VCaP (cell line): ENCODE data around the gene GGTLC3.
"Not testable (repeated sequence)": the region's sequence is repeated elsewhere in the genome, so short reads cannot be mapped to it uniquely, and the experiment has no call there.

Source experiments
- H3K27ac ChIP-seq: fragments of 450-650 bp; 2 replicates; pipeline ENCODE4 v1.5.1; 2017

Gene GGTLC3

GRCh38 chr22:18518061-18518460, at the start of gene GGTLC3:
TSS of gene GGTLC3 (minus strand) at chr22:18518161. CDS start at chr22:18517897, 264 bp downstream.
- H3K27ac ChIP-seq: not testable (repeated sequence)

DNA sequence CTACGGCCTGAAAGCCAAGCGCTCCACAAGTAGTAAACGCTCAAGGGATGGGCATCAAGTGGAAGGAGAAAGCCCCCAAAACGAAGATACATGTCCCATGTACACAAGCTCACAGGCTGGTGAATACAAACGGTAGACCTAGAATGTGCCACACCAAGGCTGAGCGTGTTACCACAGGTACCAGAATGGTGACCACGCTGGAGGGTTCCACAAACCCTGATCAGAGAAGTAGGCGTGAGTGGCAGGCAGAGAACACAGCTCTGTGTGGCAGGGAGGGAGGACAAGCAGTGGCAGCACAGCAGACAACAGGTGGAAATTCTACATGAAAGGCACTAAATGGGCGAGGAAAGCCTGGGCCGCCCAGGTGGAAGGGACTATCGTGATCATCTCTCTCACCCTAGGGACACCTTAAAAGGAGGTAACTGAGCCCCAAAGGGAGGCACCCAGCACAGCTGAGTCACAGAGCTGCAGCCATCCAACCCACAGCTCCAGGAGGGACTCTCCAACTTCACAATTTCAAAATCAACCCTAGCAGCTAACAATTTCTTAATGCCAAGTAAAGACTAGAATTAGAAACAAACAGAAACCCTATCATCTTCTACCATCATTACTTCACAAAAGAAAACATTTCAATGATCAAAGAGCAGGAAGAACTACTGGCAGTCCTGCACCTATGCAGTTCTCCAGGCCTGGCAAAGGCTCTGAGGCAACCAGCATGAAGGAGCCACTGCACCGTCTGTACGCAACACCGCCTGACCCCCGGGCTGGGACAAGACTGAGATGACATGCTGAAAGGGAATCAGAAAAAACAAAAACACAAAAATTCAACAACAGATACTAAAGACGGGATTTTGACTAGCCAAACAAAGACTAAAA, 42.4 kb upstream of the GGTLC3 start:
- not testable (repeated sequence) for H3K27ac ChIP-seq

DNA sequence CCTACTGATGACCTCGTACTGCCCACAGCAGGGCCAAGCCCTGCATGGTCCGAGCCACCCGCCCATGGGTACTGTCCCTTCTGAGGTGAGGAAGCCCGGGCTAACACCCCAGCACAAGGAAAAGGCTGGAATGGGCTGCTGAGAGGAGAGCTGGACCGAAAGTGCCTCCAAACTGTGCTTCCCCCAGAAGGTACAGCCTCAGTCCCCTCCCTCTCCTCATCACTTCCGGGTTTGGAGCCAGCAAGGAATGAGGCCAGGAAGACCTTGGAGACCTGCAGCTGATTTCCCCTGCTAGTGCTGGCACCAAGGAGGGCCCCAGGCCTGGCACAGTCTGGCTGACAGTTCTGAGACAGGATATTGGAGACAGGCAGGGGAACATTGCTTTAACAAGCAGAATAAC, 41.0 kb upstream of the GGTLC3 start:
- not testable (repeated sequence) for H3K27ac ChIP-seq

DNA sequence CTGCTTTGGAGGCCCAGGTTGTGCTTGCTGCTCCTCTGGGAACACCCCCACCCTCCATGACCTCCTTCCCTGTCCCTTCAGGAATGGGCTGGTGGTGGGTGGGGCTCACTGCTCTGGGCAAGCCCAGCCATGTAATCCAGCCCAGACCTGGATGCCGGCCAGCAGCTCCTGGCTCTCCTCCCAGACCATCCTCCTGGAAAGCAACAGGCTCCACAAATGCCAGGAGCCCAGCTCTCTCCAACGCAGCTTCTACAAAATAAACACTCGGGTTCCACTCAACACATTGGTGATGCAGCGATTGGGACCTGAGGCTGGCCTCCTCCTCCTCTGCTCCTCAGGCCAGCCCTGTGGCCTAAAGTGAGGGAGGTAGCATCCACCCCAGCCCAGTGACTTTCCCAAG, 40.6 kb upstream of the GGTLC3 start:
- not testable (repeated sequence) for H3K27ac ChIP-seq

DNA sequence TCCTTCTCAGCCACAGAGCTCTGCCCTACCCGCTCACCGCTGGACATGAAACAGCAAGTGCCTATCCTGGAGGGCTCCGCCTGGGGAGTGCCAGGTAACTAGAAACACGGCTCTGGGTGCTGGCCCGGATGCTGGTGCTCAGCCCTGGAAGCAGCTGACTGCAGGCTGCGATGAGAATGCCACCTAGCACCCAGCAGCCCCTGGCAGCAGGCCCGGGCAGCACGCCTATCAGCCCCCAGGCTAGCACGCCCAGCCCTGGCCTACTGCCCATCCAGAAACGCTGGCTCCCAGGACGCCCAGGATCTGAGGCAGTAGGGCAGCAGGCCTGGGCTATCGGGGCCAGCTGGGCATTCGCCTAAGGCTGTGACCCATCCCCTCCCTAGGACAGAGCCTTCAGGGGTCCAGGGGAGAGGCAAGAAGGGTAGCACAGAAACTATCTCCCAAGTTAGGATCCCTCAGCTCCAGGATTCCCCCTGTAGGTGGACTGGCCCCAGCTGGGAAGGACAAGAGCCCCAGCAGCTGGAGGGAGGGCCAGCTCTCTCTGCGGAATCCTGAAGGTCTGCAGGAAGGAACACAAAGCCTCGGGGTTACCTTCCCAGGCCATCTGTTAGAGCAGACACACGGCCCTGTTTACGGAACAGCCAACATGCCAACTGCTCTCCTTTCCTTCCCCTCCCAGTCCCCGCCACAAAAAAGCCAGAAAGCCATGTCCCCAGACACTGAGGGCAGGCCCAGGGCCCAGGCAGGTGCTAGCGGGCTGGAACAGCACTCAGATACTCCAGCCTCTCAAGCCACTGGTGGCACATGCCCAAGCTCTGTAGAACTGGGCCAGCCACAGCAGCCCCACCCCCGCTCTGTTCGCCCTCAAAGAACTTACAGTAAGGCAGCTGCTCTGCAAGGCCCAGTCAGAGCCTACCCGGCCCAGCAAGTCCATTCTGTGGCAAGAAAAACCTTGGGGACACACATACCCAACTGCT, 36.6 kb upstream of the GGTLC3 start:
- not testable (repeated sequence) for H3K27ac ChIP-seq

- H3K27ac ChIP-seq: not testable (repeated sequence)
Measured at GRCh38 chr22:18552839-18553597, 35.1 kb upstream of the GGTLC3 start.

DNA sequence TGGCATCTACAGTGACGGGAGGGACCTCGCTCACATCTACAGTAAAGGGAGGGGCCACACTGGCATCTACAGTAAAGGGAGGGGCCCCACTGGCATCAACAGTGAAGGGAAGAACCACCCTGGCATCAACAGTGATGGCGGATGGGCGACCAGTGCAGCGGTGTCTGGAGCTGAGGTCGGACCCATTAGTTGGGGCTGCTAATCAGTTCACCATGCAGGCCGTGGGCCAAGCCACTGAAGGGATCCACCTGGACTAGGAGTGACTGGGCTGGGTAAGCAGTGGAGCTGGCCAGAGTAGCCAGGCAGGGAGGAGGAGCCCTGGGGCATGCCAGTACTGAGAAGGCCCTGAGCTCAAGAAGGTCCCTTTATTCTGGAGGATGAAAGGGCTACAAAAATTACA, 33.1 kb upstream of the GGTLC3 start:
- H3K27ac ChIP-seq: not testable (repeated sequence)

GRCh38 chr22:18549458-18550179, 31.7 kb upstream of the GGTLC3 start:
- H3K27ac ChIP-seq: not testable (repeated sequence)

DNA sequence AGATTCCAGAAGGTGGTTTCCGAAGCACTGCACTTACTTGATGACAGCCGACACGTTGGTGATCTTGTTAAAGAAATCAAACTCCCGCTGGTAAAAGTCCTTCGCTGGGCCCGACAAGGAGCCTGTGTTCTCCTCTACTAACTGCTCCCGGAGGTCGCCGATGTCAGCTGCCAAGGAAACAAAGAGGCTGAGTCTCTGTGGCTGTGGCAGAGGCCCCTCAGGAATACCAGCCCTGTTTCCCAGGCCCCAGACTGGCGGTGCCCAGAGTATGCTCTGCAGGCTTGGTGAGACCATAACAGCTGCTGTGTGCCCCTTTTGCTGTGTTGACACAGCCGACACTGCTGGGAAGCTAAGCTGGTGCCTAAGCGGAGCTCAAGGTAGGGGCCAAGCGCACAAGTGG, 26.7 kb upstream of the GGTLC3 start:
- not testable (repeated sequence) for H3K27ac ChIP-seq

DNA sequence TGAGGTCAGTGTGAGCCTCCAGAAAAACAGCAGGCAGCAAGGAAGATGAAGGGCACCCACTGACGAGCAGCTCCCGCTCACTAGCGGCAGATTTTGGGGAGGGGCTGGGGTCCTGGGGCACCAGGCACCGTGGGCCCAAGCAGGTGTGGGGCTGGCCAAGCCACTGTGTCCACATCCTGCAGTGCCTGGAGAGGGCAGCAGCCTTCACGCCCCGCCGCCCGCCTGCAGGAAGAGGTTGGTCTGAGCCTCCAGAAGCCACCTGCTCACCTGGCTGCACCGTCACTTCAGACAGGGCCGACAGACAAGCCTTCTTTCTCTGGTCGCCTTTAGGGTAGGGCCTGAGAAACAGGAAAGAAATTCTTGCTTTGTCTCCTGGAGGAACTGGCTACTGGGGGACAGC, 25.4 kb upstream of the GGTLC3 start:
- not testable (repeated sequence) for H3K27ac ChIP-seq

DNA sequence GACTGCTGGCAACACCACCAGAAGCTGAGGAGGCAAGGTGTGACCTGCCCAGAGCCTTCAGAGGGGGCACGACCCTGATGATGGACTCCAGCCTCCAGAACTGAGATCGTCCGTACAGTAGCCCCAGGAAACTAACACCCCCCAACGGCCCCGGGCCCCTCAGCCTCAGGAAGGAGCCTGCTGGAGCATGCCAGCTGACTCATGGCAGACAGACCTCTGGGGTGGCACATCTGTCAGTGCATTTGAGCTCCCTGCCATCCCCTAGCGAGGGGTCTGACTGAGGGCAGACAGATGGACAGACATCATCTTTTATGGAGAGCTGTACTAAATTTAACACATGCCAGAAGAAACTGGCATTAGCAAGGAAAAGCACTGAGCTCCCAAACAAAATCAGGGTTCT, 22.0 kb upstream of the GGTLC3 start:
- H3K27ac ChIP-seq: not testable (repeated sequence)

DNA sequence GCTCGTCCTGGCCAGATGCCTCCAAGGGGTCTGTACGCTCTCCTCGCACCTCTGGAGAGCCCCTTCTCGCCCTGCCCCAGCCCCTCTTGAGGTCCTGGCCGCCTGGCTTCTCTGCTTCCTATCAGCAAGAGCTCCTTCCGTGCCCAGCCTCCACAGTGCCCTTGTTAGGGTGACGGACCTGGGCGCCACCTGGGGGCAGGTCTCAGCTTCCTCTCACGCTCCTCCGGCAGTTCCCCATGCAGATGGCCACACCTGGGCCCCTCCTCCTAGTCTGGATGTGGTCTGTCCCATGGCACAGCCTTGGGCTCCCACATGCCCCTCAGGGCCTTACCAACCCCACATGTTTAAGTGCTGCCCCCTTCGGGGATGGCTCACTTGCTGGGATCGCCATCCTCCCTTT, 16.4 kb upstream of the GGTLC3 start:
- not testable (repeated sequence) for H3K27ac ChIP-seq

DNA sequence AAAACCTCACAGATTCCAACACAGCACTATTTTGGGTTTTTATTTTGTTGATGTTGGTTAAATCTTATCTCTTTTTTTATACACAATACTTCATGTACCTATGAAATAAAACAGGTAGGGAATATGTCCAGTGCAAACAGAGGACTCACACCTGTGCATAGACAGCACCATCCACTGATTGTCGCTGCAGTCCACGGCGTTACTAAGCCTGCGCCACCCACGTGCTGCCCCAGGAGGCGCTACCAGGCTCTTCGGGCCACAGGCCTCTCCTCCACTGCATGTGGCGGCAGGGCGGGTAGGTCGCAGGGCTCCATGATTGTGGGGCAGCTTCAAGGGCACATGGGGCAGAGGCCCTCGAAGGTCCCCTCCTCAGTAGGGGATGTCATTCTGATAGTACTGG, 15.7 kb upstream of the GGTLC3 start:
- H3K27ac ChIP-seq: not testable (repeated sequence)

- H3K27ac ChIP-seq: 0 out of 2 replicates have a peak overlapping the region, but pooled peaks have one; percentile 34
Measured at GRCh38 chr22:18529416-18530145, 11.6 kb upstream of the GGTLC3 start.

- peak overlapping the region; percentile 72 for H3K27ac ChIP-seq
Measured at GRCh38 chr22:18528597-18529415, 10.8 kb upstream of the GGTLC3 start.

DNA sequence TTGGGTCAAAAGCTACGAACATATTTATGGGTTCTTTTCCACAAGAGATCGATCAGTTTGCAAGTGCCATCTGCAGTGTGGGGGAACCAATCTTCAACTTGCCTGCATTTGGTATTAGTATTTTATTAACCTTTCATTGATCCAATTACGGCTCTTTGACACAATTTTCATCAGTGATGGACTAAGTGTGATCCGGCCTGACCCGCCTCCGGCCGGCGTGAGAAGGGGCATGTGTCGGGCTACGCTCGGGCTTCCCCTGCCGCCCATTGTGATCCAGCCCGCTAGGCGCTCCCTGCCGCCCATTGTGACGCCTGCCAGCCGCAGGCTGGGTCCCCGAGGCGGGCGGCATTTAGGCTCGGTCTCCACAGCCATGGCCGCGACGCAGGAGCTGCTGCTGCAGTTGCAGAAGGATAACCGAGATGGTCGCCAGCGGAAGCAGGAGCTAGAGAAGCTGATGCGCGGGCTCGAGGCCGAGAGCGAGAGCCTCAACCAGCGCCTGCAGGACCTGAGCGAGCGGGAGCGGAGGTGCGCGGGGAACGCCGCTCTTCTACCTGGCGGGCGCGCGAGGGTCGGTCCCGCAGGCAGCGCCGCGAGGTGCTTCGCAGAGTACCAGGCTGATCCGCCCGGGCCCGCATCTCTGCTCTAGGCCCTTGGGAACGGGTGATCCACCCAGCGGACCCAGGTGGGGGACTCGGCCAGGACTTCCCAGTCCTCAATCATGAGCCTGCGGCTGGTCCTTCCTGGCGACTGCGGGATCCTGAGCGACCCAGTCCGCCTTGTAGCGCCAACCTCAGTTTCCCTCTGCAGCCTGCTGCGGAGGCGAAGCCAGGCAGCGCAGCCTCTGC, 10.0 kb upstream of the GGTLC3 start, which contains the start of gene TMEM191B:
Gene TMEM191B (plus strand): TSS at position 51 of the 845 bp plus-strand sequence. CDS start 179 bp downstream, at position 230.
- H3K27ac ChIP-seq: peak within 1 kb of the TSS; percentile 72

- H3K27ac ChIP-seq: not testable (repeated sequence)
Measured at GRCh38 chr22:18523328-18523727, 5.4 kb upstream of the GGTLC3 start.

DNA sequence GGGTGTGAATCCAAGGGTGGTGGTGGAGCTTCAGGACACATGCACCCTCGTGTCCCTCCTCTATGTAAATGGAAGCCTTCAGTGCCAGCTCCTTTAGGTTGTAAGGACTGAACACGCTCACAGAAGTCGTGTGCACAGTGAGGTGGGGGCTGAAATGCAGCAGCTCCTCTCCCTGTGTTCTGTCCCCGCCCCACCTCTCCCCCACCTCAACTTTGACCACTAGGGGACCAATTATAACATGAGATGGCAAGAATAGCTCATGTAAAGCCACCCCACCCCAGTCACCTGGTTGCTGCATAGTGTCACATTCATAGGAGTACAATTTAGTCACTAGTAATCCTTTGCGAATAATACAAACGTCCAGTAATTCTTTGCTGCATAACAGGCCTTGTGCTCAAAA, 4.8 kb upstream of the GGTLC3 start:
- not testable (repeated sequence) for H3K27ac ChIP-seq
